ENCODE measurements around the gene RNF39.

DNA sequence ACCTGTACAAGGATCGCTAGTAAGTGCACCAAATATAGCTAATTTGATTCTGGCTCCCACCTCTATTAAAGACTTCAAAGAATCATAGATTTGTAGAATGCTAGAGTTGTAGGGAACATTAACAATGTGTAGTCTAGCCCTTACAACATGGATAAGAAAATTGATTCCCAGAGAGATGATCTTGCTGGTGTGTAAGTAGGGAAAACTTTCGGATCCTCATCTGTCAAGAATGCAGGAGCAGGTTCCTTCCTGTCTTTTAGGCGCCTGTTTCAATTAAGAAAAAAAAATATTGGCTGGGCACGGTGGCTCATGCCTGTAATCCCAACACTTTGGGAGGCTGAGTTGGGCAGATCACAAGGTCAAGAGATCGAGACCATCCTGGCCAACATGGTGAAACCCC is 12.3 kb upstream of the RNF39 start:
- TF ChIP-seq, protein P1, sequence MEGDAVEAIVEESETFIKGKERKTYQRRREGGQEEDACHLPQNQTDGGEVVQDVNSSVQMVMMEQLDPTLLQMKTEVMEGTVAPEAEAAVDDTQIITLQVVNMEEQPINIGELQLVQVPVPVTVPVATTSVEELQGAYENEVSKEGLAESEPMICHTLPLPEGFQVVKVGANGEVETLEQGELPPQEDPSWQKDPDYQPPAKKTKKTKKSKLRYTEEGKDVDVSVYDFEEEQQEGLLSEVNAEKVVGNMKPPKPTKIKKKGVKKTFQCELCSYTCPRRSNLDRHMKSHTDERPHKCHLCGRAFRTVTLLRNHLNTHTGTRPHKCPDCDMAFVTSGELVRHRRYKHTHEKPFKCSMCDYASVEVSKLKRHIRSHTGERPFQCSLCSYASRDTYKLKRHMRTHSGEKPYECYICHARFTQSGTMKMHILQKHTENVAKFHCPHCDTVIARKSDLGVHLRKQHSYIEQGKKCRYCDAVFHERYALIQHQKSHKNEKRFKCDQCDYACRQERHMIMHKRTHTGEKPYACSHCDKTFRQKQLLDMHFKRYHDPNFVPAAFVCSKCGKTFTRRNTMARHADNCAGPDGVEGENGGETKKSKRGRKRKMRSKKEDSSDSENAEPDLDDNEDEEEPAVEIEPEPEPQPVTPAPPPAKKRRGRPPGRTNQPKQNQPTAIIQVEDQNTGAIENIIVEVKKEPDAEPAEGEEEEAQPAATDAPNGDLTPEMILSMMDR (IDR thresholded peaks at IDR 0.05; ENCODE audit: poor library complexity, severe bottlenecking) = no peak
- TF ChIP-seq MXI1 (conservative IDR thresholded peaks at IDR 0.05; ENCODE audit: poor library complexity, severe bottlenecking) = no peak
- no peak for TF ChIP-seq POLR2AphosphoS5 (IDR thresholded peaks at IDR 0.05)
- TF ChIP-seq, protein P2, sequence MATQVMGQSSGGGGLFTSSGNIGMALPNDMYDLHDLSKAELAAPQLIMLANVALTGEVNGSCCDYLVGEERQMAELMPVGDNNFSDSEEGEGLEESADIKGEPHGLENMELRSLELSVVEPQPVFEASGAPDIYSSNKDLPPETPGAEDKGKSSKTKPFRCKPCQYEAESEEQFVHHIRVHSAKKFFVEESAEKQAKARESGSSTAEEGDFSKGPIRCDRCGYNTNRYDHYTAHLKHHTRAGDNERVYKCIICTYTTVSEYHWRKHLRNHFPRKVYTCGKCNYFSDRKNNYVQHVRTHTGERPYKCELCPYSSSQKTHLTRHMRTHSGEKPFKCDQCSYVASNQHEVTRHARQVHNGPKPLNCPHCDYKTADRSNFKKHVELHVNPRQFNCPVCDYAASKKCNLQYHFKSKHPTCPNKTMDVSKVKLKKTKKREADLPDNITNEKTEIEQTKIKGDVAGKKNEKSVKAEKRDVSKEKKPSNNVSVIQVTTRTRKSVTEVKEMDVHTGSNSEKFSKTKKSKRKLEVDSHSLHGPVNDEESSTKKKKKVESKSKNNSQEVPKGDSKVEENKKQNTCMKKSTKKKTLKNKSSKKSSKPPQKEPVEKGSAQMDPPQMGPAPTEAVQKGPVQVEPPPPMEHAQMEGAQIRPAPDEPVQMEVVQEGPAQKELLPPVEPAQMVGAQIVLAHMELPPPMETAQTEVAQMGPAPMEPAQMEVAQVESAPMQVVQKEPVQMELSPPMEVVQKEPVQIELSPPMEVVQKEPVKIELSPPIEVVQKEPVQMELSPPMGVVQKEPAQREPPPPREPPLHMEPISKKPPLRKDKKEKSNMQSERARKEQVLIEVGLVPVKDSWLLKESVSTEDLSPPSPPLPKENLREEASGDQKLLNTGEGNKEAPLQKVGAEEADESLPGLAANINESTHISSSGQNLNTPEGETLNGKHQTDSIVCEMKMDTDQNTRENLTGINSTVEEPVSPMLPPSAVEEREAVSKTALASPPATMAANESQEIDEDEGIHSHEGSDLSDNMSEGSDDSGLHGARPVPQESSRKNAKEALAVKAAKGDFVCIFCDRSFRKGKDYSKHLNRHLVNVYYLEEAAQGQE (IDR thresholded peaks at IDR 0.05; ENCODE audit: borderline replicate concordance) = no peak
- no peak for TF ChIP-seq EZH2 (IDR thresholded peaks at IDR 0.05; ENCODE audit: borderline replicate concordance, insufficient read depth, low read length, poor library complexity, severe bottlenecking)
- no peak for TF ChIP-seq TAF1 (IDR thresholded peaks at IDR 0.05; ENCODE audit: low read depth)
